Effector CD4-positive, alpha-beta T cell (primary cell): Measurements from ENCODE around the gene NME1.
"Not testable (repeated sequence)": the region's sequence is repeated elsewhere in the genome, so short reads cannot be mapped to it uniquely, and the experiment has no call there.

Experiments used
- DNase-seq: peaks from one replicate; pipeline ENCODE4 v3.0.0-alpha.2; 2020
- total RNA-seq: gene quantifications from one replicate; lab custom pipeline; 2026; lab: John Stamatoyannopoulos, UW

Gene NME1
- total RNA-seq = 1.9 reads per million, percentile 2 among the genes with 10 or more reads in this experiment

GRCh38 chr17:51153210-51154072 is at the start of gene NME1:
Gene NME1, plus strand, starts transcription at chr17:51153559. Its CDS starts 2,096 bp downstream, at chr17:51155655.
- peak; percentile 91 for DNase-seq

- no peak for DNase-seq
These were observed 45.6 kb upstream of the NME1 start for GRCh38 chr17:51107778-51108177.

- not testable (repeated sequence) for DNase-seq
These were observed 40.8 kb upstream of the NME1 start for GRCh38 chr17:51112303-51113222.

GRCh38 chr17:51115179-51115578 is 38.2 kb upstream of the NME1 start:
- no peak for DNase-seq

- DNase-seq = no peak
These were observed 34.8 kb upstream of the NME1 start for GRCh38 chr17:51118330-51119195.

GRCh38 chr17:51119415-51120356 is 33.7 kb upstream of the NME1 start:
- peak; percentile 13 for DNase-seq

GRCh38 chr17:51120357-51120738 is 33.0 kb upstream of the NME1 start:
- peak; percentile 40 for DNase-seq

- DNase-seq = peak; percentile 86
These were observed 32.4 kb upstream of the NME1 start, which contains the start of gene SPAG9 for GRCh38 chr17:51120739-51121619. Gene SPAG9, minus strand, starts transcription at chr17:51120868. Its CDS starts 212 bp downstream, at chr17:51120656.

GRCh38 chr17:51121620-51122472 is 31.5 kb upstream of the NME1 start:
- DNase-seq = peak; percentile 60

GRCh38 chr17:51122473-51123115 is 30.8 kb upstream of the NME1 start:
- not testable (repeated sequence) for DNase-seq

GRCh38 chr17:51124640-51125503 is 28.5 kb upstream of the NME1 start:
- DNase-seq = no peak

- DNase-seq = no peak
These were observed 25.3 kb upstream of the NME1 start for GRCh38 chr17:51128076-51128475.

- no peak for DNase-seq
These were observed 20.4 kb upstream of the NME1 start for GRCh38 chr17:51132964-51133319.

- no peak for DNase-seq
These were observed 20.0 kb upstream of the NME1 start for GRCh38 chr17:51133365-51133764.

- DNase-seq = no peak
These were observed 17.4 kb upstream of the NME1 start for GRCh38 chr17:51135956-51136355.

- DNase-seq = no peak
These were observed 10.8 kb upstream of the NME1 start for GRCh38 chr17:51142597-51142996.

GRCh38 chr17:51144266-51145022 is 8.9 kb upstream of the NME1 start:
- DNase-seq = no peak
